ENCODE results near the gene TAS1R3. TPM values are rescaled to one million over a fixed set of nuclear protein-coding genes. Genes with fewer than 3 reads are reported as not detected.
"Not testable (repeated sequence)": the region's sequence is repeated elsewhere in the genome, so short reads cannot be mapped to it uniquely, and the experiment has no call there.

TAS1R3 gene
- total RNA-seq, 2 experiments from 2014 or later: 0.13 to 0.14 TPM

GRCh38 chr1:1365875-1366698 is 35.0 kb downstream of the TAS1R3 start:
- Mint-ChIP-seq H3K4me1 (ENCODE audit: low read depth) (peaks cover 4% of the 10 kb centered on the region), H3K36me3 (ENCODE audit: low read depth) (no peaks in the 10 kb centered on the region), H3K27me3 (no peaks in the 10 kb centered on the region), H3K4me3 (no peak overlapping the region), H3K27ac (no peak overlapping the region), H3K9me3 (no peaks in the 10 kb centered on the region)
- no peak for DNase-seq
- no peak for TF ChIP-seq CTCF (IDR thresholded peaks at IDR 0.05)
- ChIA-PET POLR2A (interaction anchor here (0.6 kb wide), 1 partner anchor 89 kb away, joined by 3 read pairs; no protein-coding TSS in a partner anchor), CTCF (no interaction called here)
- intact Hi-C loops (cut with micrococcal nuclease): no loop called here
- no peak for ATAC-seq

- Mint-ChIP-seq H3K4me1 (ENCODE audit: low read depth) (peaks cover 10% of the 10 kb centered on the region), H3K27me3 (no peaks in the 10 kb centered on the region), H3K9me3 (no peaks in the 10 kb centered on the region), H3K27ac (no peak overlapping the region), H3K36me3 (ENCODE audit: low read depth) (no peaks in the 10 kb centered on the region), H3K4me3 (no peak overlapping the region)
- no peak for ATAC-seq
- ChIA-PET POLR2A (no interaction called here), CTCF (no interaction called here)
- no peak for DNase-seq
- TF ChIP-seq CTCF (IDR thresholded peaks at IDR 0.05): no peak
- intact Hi-C loops (cut with micrococcal nuclease): no loop called here
Observed at GRCh38 chr1:1366699-1367066, 35.6 kb downstream of the TAS1R3 start.

GRCh38 chr1:1367315-1367714 is 36.2 kb downstream of the TAS1R3 start:
- no peaks in the 10 kb centered on the region for H3K9me3 Mint-ChIP-seq
- no peak overlapping the region for H3K27ac Mint-ChIP-seq
- H3K27me3 Mint-ChIP-seq: no peaks in the 10 kb centered on the region
- ATAC-seq (no peak), DNase-seq (no peak)
- intact Hi-C loops (cut with micrococcal nuclease): no loop called here
- CTCF ChIA-PET: no interaction called here
- no peak overlapping the region for H3K4me3 Mint-ChIP-seq
- H3K4me1 Mint-ChIP-seq (ENCODE audit: low read depth): peaks cover 16% of the 10 kb centered on the region
- no peak for TF ChIP-seq CTCF (IDR thresholded peaks at IDR 0.05)
- H3K36me3 Mint-ChIP-seq (ENCODE audit: low read depth): no peaks in the 10 kb centered on the region
- POLR2A ChIA-PET: no interaction called here

- H3K4me3 Mint-ChIP-seq; intact Hi-C loops (cut with micrococcal nuclease); H3K27ac Mint-ChIP-seq; ATAC-seq; DNase-seq; H3K27me3 Mint-ChIP-seq; POLR2A ChIA-PET; H3K36me3 Mint-ChIP-seq (ENCODE audit: low read depth); H3K9me3 Mint-ChIP-seq: not testable (repeated sequence)
- H3K4me1 Mint-ChIP-seq (ENCODE audit: low read depth): peaks cover 27% of the 10 kb centered on the region
- CTCF ChIA-PET: interaction anchor here (1.3 to 5.3 kb wide), 3 partner anchors 17 to 247 kb away, joined by 5 to 40 read pairs (median 6); no protein-coding TSS in a partner anchor
Observed at GRCh38 chr1:1370094-1370493, 39.0 kb downstream of the TAS1R3 start.

GRCh38 chr1:1370771-1371300 is 39.8 kb downstream of the TAS1R3 start:
- no peak for TF ChIP-seq CTCF (IDR thresholded peaks at IDR 0.05)
- no peak for DNase-seq
- Mint-ChIP-seq H3K27ac (no peak overlapping the region), H3K9me3 (no peaks in the 10 kb centered on the region), H3K36me3 (ENCODE audit: low read depth) (peaks cover 9% of the 10 kb centered on the region), H3K4me3 (no peak overlapping the region), H3K27me3 (no peaks in the 10 kb centered on the region), H3K4me1 (ENCODE audit: low read depth) (peaks cover 27% of the 10 kb centered on the region)
- intact Hi-C loops (cut with micrococcal nuclease): no loop called here
- no peak for ATAC-seq
- ChIA-PET CTCF (interaction anchor here (0.6 to 5.3 kb wide), 16 partner anchors 12 to 254 kb away, joined by 3 to 40 read pairs (median 6); partner anchors contain the start of gene CCNL2), POLR2A (interaction anchor here (1.1 to 2.0 kb wide), 6 partner anchors 13 to 593 kb away, joined by 3 to 10 read pairs (median 3); partner anchors contain the start of gene MXRA8)
